Measurements from ENCODE around the gene METTL16. TPM values are rescaled to one million over a fixed set of nuclear protein-coding genes. Genes with fewer than 3 reads are reported as not detected.
"Not testable (repeated sequence)": the region's sequence is repeated elsewhere in the genome, so short reads cannot be mapped to it uniquely, and the experiment has no call there.

The METTL16 gene
- polyA plus RNA-seq, 12 donors: 10.8 to 74.4 (median 23.7) TPM

DNA sequence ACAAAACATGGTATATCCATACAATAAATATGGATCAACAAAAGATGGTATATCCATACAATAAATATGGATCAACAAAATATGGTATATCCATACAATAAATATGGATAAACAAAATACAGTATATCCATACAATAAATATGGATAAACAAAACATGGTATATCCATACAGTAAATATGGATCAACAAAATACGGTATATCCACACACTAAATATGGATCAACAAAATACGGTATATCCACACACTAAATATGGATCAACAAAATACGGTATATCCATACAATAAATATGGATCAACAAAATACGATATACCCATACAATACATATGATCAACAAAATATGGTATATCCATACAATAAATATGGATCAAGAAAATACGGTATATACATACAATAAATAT is 8.1 kb downstream of the METTL16 start:
- DNase-seq: no peak

DNA sequence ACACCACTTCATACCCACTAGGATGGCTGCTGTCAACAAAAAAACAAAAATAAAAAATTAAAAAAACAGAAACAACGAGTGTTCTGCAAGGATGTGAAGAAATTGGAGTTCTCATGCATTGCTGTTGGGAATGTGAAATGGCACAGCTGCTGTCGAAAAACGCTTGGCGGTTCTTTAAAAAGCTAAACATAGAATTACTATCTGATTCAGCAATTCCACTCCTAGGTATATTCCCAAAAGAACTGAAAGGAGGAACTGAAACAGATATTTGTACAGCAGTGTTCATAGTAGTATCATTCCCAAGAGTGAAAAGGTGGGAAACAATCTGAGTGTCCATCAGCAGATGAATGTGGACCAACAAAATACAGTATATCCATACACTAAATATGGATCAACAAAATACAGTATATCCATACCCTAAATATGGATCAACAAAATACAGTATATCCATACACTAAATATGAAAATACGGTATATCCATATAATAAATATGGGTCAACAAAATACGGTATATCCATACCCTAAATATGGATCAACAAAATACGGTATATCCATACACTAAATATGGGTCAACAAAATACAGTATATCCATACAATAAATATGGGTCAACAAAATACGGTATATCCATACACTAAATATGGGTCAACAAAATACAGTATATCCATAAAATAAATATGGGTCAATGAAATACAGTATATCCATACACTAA is 8.7 kb downstream of the METTL16 start:
- DNase-seq: no peak

DNA sequence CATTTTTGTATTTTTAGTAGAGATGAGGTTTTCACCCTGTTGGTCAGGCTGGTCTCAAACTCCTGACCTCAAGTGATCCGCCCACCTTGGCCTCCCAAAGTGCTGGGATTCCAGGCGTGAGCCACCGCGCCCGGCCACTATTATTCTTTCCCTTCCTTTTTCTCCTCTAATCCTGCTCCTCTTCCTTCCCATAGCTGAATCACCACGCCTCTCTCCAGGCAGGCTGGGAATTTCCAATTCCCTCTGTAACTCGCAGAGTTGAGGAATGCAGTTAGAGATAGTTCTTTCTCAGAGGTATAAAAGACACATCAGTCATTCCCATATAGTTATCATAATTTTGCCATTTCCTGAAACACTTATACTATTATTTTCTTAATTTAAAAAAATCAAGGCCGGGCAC is 11.2 kb downstream of the METTL16 start:
- no peak for DNase-seq

DNA sequence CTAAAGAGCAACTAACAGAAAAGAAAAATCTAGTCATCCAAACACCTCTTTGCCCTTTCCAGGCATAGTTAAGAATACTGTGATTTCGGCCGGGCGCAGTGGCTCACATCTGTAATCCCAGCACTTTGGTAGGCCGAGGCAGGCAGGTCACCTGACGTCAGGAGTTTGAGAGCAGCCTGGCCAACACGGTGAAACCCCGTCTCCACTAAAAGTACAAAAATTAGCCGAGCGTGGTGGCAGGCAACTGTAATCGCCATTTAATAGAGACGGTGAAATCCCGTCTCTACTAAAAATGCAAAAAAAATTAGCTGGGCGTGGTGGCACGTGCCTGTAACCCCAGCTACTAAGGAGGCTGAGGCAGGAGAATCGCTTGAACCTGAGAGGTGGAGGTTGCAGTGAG is 22.4 kb downstream of the METTL16 start:
- not testable (repeated sequence) for DNase-seq

DNA sequence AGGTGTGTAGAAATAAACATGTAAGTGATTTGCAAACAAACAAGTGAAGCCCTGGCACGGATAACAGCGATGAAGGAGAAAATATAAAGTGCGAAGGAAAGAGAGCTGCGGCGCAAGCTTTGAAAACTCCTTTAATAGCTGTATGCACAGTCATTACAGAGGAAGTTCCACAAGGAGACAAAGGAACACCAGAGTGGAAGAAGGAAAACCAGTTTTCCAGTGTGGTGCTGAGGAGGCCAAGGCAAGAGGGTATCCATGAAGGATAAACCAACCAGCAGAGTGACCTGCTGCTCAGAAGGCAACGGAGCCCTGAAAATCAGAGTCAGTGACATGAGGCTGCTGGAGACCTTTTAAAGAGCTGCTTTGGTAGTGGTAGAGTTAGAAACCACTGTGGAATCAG is 24.4 kb downstream of the METTL16 start:
- DNase-seq: no peak

DNA sequence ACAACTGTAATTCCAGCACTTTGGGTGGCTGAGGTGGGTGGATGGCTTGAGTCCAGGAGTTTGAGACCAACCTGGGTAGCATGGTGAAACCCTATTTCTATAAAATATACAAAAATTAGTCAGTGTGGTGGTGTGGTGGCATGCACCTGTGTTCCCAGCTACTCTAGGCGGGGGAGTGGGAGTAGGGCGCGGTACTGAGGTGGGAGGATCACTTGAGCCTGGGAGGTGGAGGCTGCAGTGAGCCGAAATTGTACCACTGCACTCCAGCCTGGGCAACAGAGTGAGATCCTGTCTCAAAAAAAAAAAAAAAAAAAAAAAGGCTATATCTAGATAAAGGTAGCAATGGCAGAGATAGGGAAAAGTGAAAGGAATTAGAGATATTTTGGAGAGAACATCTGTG is 25.0 kb downstream of the METTL16 start:
- not testable (repeated sequence) for DNase-seq

DNA sequence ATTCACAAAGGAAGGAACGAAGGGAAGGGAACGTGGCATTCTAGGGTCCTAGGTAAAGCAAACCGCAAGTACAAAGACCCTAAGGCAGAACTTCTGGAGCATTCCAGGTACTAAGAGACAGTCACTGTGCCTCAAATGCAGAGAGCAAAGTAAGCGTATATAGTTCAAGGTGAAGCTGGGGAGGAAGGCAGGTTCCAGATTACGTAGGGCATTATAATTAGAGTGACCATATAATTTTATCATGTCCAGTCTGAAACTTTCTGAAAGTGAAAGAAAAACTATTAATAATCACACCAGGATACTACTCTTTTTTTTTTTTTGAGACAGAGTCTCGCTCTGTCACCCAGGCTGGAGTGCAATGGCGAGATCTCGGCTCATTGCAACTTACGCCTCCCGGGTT is 25.7 kb downstream of the METTL16 start:
- DNase-seq: no peak

DNA sequence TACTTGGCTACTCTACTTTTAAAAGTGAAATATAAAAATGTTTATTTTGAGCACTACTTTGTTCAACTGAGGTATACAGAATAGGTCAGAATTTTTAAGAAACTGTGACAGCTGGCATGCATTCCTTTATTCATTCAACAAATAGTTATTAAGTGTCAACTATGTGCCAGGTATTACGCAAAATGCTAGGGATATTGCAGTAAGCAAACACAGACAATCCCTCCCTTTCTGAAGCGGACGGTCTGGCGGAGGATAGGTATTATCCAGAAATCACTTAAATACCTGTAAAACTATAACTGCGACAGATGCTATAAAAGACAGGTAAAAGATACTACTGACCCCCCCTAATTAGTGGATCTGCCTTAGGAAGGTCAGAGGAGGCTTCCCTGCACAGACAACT is 26.1 kb downstream of the METTL16 start:
- DNase-seq: no peak

DNA sequence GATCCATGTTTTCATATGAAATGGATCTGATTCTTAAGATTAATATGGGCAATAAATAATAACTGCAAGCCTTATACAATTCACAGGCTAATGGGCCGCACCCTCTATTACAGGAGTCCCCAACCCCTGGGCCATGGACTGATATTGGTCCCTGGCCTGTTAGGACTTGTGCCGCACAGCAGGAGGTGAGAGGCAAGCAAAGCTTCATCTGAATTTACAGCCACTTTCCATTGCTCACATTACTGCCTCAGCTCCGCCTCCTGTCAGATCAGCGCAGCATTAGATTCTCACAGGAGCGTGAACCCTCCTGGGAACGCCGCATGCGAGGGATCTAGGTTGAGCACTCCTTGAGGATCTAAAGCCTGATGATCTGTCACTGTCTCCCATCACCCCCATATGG is 26.8 kb downstream of the METTL16 start:
- no peak for DNase-seq

DNA sequence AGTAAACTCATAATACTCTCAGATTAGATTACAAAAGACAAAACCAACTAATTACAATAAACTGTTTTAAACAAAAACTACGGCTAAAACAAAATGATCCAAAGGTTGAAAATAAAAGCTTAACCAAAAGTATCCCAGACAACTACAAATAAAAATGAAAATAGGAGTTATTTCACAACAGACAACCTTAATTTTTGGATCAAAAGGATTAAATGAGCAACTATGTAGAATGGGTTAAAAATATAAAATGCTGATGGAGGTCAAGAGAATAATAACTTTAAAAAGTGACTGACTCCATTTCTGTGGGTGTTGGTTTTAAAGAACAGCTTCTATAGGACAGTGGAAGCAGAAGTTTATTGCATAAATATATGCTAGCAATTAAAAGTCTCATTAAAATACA is 28.6 kb downstream of the METTL16 start:
- DNase-seq: no peak

DNA sequence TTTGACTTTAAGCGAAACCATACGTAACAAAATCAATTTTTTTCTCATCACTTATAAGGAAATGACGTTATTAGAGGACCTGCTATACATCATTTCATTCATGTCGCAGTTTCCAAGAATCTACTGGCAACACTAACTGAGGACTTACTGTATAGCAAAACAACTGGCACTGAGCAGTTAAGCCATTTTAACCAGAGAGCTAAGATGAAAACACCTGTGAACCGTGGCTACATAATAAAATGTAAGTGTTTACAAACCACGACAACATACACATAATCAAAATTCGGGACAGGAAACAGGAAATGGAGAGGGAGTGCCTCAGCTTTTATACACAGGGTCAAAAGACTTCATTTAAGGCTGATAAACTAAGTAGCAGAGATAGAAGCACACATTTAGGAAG is 29.5 kb downstream of the METTL16 start:
- no peak for DNase-seq

DNA sequence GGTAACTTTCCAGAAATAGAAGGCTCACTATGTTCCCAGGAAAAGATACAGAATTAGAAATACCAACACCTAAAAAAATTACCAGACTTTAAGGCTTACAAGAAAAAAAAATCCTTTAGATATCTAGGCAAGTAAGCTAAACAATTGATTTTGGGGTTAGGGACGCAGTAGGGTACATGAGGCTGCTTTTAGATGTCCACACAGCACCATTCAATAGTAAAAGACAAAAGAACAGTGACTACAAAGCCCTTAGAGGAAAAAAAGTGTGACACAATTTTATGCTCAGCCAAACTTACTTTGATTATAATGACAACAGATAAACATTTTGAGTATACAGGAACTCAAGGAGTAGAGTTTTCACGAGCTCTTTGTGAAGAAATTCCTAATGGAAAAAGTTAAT is 29.9 kb downstream of the METTL16 start:
- no peak for DNase-seq

DNA sequence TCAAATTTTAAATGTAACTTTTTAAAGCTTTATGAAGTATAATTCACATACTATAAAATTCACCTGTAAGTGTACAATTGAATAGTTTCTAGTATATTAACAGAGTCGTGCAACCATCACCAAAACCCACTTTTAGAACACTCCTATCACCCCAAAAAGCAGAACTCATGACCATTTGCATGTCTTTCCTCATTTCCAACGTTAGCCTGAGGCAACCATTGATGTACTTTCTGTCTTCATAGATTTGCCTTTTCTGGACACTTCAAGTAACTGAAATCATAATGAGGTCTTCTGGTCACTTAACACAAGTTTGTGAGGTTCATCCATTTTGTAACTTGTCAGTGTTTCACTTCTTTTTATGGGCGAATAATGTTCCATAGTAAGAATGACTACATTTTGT is 33.2 kb downstream of the METTL16 start:
- DNase-seq: no peak

DNA sequence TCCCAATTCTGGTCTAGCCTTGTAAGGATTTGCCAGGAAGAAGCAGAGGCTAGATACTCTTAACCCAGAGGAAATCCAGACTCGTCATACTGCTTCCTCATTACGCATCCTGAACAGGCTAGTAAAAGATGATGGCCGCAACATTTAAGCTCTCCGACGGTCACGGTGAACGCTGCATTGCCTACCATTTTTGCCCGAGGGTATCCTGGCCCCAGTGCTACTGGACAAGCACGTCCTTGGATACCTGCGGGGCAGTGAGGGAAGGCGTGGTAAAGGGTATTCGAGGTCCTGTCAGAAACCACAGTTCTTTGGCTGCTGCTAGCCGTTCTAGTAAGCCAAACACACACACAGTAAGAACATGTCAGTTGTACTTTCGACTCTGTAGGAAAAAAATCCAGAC is 36.6 kb downstream of the METTL16 start:
- no peak for DNase-seq

DNA sequence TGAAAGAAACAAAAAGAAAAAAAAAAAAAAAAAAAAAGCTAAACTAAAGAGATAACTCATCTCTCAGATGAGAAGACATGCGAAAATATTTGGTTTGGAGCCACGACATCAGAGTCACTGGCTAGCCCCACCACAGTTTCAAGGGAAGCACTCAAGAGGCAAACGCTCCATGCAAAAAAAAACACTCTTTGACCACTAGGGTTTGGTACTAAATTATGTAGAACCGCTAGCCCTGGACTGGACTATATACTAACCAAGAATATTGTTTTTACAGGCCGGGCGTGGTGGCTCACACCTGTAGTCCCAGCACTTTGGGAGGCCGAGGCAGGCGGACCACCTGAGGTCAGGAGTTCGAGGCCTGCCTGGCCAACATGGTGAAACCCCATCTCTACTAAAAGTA is 37.3 kb downstream of the METTL16 start:
- DNase-seq: no peak

DNA sequence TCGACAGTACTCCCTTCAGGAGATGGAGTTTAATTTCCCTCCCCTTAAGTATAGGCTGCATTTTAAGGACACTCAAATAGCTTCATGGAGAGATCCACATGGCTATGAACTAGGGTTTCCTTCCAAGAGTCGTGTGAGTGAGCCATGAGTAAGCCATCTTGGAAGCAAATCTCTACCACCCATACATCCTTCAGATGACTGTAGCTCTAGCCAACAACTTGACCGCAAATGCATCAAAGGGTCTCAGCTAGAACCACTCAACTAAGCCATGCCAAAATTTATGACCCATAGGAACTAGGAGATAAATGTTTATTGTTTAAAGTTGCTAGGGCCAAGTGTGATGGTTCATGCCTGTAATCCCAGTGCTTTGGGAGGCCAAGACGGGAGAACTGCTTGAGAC is 43.4 kb downstream of the METTL16 start:
- DNase-seq: no peak

DNA sequence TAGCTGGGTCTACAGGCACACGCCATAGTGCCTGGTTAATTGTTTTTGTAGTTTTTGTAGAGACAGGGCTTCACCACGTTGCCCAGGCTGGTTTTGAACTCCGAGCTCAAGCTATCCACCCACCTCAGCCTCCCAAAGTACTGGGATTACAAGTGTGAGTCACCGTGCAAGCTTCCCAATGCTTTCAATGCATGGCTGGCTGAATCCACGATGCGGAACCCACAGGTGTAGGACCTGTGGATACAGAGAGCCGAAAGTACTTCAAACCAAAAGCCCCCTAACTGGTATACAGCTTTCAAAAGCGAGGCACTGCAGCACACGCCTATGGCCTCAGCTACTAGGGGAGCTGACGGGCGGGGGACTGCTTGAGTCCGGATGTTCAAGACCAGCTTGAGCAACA is 44.8 kb downstream of the METTL16 start:
- no peak for DNase-seq

DNA sequence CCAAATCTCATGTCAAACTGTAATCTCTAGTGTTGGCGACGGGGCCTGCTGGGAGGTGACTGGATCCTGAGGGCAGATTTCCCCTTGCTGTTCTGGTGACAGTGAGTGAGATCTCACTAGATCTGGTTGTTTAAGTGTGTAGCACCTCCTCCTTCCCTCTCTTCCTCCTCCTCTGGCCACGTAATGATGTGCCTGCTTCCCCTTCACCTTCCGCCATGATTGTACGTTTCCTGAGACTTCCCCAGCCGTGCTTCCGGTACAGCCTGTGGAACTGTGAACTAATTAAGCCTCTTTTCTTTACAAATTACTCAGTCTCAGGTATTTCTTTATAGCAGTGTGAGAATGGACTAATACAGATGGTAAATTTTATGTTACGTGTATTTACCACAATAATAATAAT is 49.2 kb downstream of the METTL16 start:
- no peak for DNase-seq

DNA sequence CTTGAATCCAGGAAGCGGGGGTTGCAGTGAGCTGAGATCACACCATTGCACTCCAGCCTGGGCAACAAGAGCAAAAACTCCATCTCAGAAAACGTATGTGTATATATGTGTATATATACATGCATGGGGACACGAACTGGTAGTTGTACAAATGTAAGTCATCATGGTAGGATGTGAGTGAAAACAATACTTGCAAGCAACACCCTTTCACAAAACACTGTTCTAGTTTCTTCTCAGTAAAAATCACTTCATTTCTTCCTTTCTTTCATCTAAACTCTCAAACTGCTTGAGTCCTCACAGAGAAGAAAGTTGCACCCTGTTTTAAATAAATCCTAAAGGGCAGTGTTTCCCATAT is 51.8 kb downstream of the METTL16 start:
- no peak for DNase-seq

DNA sequence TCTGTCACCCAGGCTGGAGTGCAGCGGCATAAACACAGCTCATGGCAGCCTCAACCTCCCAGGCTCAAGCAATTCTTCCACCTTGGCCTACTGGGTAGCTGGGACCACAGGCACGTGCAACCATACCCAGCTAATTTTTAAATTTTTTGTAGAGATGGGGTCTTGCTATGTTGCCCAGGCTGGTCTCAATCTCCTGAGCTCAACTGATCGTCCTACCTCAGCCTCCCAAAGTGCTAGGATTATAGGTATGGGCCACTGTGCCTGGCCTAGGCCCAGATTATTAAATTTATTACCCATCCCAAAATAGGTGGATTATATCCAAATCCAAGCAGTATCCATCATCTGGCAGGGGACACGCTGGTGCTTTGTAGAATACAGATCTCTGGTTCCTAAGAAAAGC is 53.8 kb downstream of the METTL16 start:
- DNase-seq: no peak

DNA sequence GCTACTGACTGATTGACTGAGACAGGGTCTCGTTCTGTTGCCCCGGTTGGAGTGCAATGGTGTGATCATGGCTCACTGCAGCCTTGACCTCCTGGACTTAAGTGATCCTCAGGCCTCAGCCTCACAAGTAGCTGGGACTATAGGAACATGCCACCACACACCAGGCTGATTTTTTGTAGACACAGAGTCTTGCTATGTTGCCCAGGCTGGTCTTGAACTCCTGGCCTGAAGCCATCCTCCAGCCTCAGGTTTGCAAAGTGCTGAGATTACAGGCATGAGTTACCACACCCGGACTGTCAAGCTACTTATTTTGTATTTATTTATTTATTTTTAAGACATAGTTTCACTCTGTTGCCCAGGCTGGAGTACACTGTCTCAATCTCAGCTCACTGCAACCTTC is 55.2 kb downstream of the METTL16 start:
- DNase-seq: no peak

DNA sequence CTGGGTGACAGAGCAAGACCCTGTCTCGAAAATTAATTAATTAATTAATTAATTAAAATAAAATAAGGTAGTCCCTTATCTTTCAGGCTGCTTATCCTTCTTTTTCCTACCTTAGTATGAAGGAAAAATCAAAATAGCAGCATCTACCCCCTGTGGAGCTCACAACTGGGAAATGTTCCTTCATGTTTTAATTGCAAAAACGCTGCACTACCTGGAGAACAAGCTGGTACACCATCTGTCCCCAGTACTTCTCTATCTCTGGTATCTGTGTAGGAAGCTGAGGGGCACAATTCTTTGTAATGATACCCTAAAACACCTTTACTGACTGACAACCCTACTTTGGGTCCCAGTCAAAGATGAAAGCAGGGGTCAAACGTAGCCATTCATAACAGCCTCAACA is 55.7 kb downstream of the METTL16 start:
- DNase-seq: no peak

DNA sequence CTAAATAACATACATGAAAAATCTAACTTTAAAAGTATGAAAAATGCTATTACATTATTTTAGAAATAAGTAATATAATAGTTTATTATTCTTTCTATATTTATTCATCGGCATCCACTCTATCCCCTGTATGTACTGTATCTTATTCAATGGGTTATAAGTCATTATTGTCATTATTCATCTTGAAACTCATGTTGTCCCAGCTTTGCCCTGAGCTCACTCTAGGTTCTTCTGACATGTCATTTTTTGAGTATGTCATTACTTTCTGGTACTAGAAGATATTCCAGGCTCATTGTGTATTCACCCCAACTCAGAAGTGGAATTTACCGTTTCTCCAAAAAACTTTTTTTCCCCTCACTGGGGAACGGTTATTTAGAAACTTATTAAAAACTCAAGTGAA is 57.8 kb downstream of the METTL16 start:
- DNase-seq: no peak

DNA sequence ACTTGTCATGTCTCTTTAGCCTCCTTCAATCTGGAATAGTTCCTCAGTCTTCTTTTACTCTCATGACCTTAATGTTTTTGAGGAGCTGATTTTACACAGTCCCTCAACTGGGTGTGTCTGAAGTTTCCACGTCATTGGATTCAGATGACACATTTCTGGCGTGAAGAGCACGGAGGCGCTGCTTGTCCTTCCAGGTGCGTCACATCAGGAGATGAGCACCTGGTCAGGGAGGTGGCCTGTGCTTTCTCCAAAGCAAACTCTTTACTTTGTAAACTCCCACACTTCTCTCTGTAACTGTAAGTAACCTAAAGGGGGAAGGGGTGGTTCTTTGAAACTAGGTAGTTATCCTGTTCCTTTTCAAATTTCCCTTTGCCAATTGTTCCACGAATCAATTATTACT is 58.4 kb downstream of the METTL16 start:
- no peak for DNase-seq
